WTC11 (cell line): ENCODE measurements around the gene JUND. TPM values are rescaled to one million over a fixed set of nuclear protein-coding genes. Genes with fewer than 3 reads are reported as not detected.

Experiments used
- CREB1 ChIP-seq: sonication (generic); formaldehyde crosslinking; IDR thresholded peaks from 2 replicates; pipeline ENCODE4 v1.8.0; 2023; ENCODE audit warnings: mild to moderate bottlenecking, missing genetic modification reagents
- EMX1 ChIP-seq: fragments of 250-450 bp; sonication (Bioruptor Pico); IDR thresholded peaks from 2 replicates; pipeline ENCODE4 v1.8.0; 2021; ENCODE audit warnings: mild to moderate bottlenecking
- FOXP1 ChIP-seq: sonication (generic); formaldehyde crosslinking; IDR thresholded peaks from 2 replicates; pipeline ENCODE4 v1.8.0; 2022; ENCODE audit warnings: missing genetic modification reagents, mild to moderate bottlenecking, moderate library complexity, borderline replicate concordance
- GTF2I ChIP-seq: fragments of 250-450 bp; sonication (Bioruptor Pico); conservative IDR thresholded peaks from 2 replicates; pipeline ENCODE4 v1.4.0; 2021; ENCODE audit warnings: mild to moderate bottlenecking
- HMGA2 ChIP-seq: fragments of 250-450 bp; sonication (Bioruptor Pico); IDR thresholded peaks from 2 replicates; pipeline ENCODE4 v1.4.0; 2021; ENCODE audit warnings: mild to moderate bottlenecking, moderate library complexity
- IRF2 ChIP-seq: sonication (generic); formaldehyde crosslinking; IDR thresholded peaks from 2 replicates; pipeline ENCODE4 v1.8.0; 2022; ENCODE audit warnings: low read depth, missing genetic modification reagents, borderline replicate concordance
- NFYB ChIP-seq: sonication (generic); formaldehyde crosslinking; conservative IDR thresholded peaks from 2 replicates; pipeline ENCODE4 v1.8.0; 2022; ENCODE audit warnings: low read depth, missing genetic modification reagents
- NR1H2 ChIP-seq: sonication (generic); formaldehyde crosslinking; IDR thresholded peaks from 2 replicates; pipeline ENCODE4 v1.9.0; 2021; ENCODE audit warnings: mild to moderate bottlenecking, moderate library complexity, missing genetic modification reagents
- RELA ChIP-seq: sonication (generic); formaldehyde crosslinking; IDR thresholded peaks from 2 replicates; pipeline ENCODE4 v1.8.1; 2022; ENCODE audit warnings: missing genetic modification reagents, mild to moderate bottlenecking, borderline replicate concordance
- TEAD4 ChIP-seq: sonication (generic); formaldehyde crosslinking; IDR thresholded peaks from 2 replicates; pipeline ENCODE4 v1.8.0; 2022; ENCODE audit warnings: mild to moderate bottlenecking, missing genetic modification reagents
- ZBTB21 ChIP-seq: sonication (generic); formaldehyde crosslinking; IDR thresholded peaks from 2 replicates; pipeline ENCODE4 v1.8.1; 2023; ENCODE audit warnings: mild to moderate bottlenecking, missing genetic modification reagents, borderline replicate concordance
- ZNF232 ChIP-seq: sonication (generic); formaldehyde crosslinking; IDR thresholded peaks from 2 replicates; pipeline ENCODE4 v1.8.0; 2022; ENCODE audit warnings: mild to moderate bottlenecking, missing genetic modification reagents
- ZNF317 ChIP-seq: sonication (generic); formaldehyde crosslinking; IDR thresholded peaks from 2 replicates; pipeline ENCODE4 v1.8.1; 2023; ENCODE audit warnings: low read depth, mild to moderate bottlenecking, moderate library complexity, missing genetic modification reagents, borderline replicate concordance
- ZNF423 ChIP-seq: fragments of 250-450 bp; sonication (Bioruptor Pico); IDR thresholded peaks from 2 replicates; pipeline ENCODE4 v2.1.2; 2022; ENCODE audit warnings: mild to moderate bottlenecking, moderate library complexity
- total RNA-seq: library from RNA; stranded (reverse); gene quantifications from 3 replicates; pipeline ENCODE4 v1.2.3, GENCODE V29; 2021
- TF ChIP-seq, protein P1 (sequence below): sonication (generic); formaldehyde crosslinking; IDR thresholded peaks from 2 replicates; pipeline ENCODE4 v1.8.1; 2023; ENCODE audit warnings: mild to moderate bottlenecking, missing genetic modification reagents, moderate library complexity
- TF ChIP-seq, protein P2 (sequence below): fragments of 250-450 bp; sonication (Bioruptor Pico); IDR thresholded peaks from 2 replicates; pipeline ENCODE4 v1.9.0; 2021; ENCODE audit warnings: moderate library complexity, mild to moderate bottlenecking, inconsistent platforms, borderline replicate concordance
- TF ChIP-seq, protein P3 (sequence below): fragments of 200-600 bp; IDR thresholded peaks from 2 replicates; pipeline ENCODE4 v1.8.0; 2022; ENCODE audit warnings: antibody characterized with exemption
- TF ChIP-seq, protein P4 (sequence below): fragments of 250-450 bp; sonication (Bioruptor Pico); IDR thresholded peaks from 2 replicates; pipeline ENCODE4 v2.1.2; 2022; ENCODE audit warnings: mild to moderate bottlenecking, moderate library complexity
- TF ChIP-seq, protein P5 (sequence below): sonication (generic); formaldehyde crosslinking; IDR thresholded peaks from 2 replicates; pipeline ENCODE4 v1.8.0; 2022; ENCODE audit warnings: mild to moderate bottlenecking, missing genetic modification reagents
- TF ChIP-seq, protein P6 (sequence below): sonication (generic); formaldehyde crosslinking; IDR thresholded peaks from 2 replicates; pipeline ENCODE4 v1.8.0; 2023; ENCODE audit warnings: missing genetic modification reagents
- TF ChIP-seq, protein P7 (sequence below): sonication (generic); formaldehyde crosslinking; IDR thresholded peaks from 2 replicates; pipeline ENCODE4 v1.8.1; 2023; ENCODE audit warnings: mild to moderate bottlenecking, missing genetic modification reagents, borderline replicate concordance
- TF ChIP-seq, protein P8 (sequence below): fragments of 250-450 bp; sonication (Bioruptor Pico); IDR thresholded peaks from 2 replicates; pipeline ENCODE4 v1.9.0; 2021; ENCODE audit warnings: mild to moderate bottlenecking, borderline replicate concordance

JUND gene
- total RNA-seq, 1 experiment from 2014 or later, result 121 TPM

DNA sequence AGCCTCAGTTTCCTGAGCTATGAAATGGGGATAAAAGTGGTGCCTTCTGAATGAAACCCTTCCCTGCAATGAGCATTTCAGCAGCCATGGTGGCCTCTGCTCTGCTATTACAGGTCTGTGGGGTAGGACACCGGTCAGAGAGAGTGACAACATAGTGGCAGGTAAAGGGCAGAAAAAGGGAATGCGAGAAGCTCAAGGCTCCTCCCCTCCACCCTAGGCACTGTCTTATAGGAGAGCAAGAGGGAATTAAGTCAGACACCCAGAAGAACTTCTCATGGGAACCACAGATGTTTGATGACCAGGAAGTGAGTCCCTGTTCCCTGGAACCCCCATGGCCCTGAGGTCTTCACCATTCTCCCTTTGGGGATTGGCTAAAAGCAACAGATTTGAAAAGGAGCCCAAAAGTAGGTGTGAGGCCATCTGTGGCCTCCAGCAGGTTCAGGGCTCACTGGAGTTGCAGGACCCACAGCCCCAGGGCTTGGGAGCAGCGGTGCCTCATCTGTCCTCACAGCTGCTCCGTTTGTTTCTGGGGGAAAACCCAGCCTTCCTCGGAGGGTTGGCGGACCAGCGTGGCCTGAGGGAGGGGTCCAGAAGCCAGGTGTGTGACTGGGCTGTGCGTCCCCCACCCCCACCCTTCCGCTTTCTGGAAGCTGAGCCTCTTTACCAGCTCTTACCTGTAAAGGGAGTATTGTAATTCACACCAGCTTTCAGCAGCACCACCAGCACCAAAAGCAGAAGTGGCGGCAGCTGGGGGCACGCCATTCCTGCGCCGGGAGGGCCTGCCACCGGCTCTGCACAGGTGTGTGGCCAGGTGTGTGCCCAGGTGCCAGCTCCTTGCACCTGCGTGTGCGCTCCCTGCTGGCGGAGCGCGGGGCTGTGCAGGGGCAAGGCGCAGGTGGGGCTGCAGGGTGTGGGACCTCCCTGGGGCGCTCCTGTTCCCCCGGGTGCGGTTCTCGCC, 26.6 kb downstream of the JUND start (continued):
- peak; percentile 59; the same call in 1 of the 2 replicates for TF ChIP-seq FOXP1 (CRISPR knock-in tag)
- TF ChIP-seq RELA (CRISPR knock-in tag), result no peak
- TF ChIP-seq ZNF317 (CRISPR knock-in tag), result no peak
- TF ChIP-seq, protein P1, sequence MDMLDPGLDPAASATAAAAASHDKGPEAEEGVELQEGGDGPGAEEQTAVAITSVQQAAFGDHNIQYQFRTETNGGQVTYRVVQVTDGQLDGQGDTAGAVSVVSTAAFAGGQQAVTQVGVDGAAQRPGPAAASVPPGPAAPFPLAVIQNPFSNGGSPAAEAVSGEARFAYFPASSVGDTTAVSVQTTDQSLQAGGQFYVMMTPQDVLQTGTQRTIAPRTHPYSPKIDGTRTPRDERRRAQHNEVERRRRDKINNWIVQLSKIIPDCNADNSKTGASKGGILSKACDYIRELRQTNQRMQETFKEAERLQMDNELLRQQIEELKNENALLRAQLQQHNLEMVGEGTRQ (CRISPR knock-in tag), result no peak
- TF ChIP-seq ZNF423 (CRISPR knock-in tag), result peak; percentile 69
- TF ChIP-seq, protein P2, sequence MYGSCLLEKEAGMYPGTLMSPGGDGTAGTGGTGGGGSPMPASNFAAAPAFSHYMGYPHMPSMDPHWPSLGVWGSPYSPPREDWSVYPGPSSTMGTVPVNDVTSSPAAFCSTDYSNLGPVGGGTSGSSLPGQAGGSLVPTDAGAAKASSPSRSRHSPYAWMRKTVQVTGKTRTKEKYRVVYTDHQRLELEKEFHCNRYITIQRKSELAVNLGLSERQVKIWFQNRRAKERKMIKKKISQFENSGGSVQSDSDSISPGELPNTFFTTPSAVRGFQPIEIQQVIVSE (CRISPR knock-in tag), result no peak
- TF ChIP-seq GTF2I (CRISPR knock-in tag), result no peak
- no peak for TF ChIP-seq HMGA2 (CRISPR knock-in tag)
- no peak for TF ChIP-seq CREB1 (CRISPR knock-in tag)
- TF ChIP-seq, protein P3, sequence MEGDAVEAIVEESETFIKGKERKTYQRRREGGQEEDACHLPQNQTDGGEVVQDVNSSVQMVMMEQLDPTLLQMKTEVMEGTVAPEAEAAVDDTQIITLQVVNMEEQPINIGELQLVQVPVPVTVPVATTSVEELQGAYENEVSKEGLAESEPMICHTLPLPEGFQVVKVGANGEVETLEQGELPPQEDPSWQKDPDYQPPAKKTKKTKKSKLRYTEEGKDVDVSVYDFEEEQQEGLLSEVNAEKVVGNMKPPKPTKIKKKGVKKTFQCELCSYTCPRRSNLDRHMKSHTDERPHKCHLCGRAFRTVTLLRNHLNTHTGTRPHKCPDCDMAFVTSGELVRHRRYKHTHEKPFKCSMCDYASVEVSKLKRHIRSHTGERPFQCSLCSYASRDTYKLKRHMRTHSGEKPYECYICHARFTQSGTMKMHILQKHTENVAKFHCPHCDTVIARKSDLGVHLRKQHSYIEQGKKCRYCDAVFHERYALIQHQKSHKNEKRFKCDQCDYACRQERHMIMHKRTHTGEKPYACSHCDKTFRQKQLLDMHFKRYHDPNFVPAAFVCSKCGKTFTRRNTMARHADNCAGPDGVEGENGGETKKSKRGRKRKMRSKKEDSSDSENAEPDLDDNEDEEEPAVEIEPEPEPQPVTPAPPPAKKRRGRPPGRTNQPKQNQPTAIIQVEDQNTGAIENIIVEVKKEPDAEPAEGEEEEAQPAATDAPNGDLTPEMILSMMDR, result 0 out of 2 replicates have a peak, but pooled peaks have one; percentile 35
- no peak for TF ChIP-seq ZBTB21 (CRISPR knock-in tag)
- TF ChIP-seq, protein P4, sequence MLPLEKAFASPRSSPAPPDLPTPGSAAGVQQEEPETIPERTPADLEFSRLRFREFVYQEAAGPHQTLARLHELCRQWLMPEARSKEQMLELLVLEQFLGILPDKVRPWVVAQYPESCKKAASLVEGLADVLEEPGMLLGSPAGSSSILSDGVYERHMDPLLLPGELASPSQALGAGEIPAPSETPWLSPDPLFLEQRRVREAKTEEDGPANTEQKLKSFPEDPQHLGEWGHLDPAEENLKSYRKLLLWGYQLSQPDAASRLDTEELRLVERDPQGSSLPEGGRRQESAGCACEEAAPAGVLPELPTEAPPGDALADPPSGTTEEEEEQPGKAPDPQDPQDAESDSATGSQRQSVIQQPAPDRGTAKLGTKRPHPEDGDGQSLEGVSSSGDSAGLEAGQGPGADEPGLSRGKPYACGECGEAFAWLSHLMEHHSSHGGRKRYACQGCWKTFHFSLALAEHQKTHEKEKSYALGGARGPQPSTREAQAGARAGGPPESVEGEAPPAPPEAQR (CRISPR knock-in tag), result no peak
- TF ChIP-seq, protein P5, sequence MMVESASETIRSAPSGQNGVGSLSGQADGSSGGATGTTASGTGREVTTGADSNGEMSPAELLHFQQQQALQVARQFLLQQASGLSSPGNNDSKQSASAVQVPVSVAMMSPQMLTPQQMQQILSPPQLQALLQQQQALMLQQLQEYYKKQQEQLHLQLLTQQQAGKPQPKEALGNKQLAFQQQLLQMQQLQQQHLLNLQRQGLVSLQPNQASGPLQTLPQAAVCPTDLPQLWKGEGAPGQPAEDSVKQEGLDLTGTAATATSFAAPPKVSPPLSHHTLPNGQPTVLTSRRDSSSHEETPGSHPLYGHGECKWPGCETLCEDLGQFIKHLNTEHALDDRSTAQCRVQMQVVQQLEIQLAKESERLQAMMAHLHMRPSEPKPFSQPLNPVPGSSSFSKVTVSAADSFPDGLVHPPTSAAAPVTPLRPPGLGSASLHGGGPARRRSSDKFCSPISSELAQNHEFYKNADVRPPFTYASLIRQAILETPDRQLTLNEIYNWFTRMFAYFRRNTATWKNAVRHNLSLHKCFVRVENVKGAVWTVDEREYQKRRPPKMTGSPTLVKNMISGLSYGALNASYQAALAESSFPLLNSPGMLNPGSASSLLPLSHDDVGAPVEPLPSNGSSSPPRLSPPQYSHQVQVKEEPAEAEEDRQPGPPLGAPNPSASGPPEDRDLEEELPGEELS (CRISPR knock-in tag), result no peak
- TF ChIP-seq, protein P6, sequence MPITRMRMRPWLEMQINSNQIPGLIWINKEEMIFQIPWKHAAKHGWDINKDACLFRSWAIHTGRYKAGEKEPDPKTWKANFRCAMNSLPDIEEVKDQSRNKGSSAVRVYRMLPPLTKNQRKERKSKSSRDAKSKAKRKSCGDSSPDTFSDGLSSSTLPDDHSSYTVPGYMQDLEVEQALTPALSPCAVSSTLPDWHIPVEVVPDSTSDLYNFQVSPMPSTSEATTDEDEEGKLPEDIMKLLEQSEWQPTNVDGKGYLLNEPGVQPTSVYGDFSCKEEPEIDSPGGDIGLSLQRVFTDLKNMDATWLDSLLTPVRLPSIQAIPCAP (CRISPR knock-in tag), result 0 out of 2 replicates have a peak, but pooled peaks have one; percentile 26
- no peak for TF ChIP-seq ZNF232
- no peak for TF ChIP-seq TEAD4
- TF ChIP-seq, protein P7, sequence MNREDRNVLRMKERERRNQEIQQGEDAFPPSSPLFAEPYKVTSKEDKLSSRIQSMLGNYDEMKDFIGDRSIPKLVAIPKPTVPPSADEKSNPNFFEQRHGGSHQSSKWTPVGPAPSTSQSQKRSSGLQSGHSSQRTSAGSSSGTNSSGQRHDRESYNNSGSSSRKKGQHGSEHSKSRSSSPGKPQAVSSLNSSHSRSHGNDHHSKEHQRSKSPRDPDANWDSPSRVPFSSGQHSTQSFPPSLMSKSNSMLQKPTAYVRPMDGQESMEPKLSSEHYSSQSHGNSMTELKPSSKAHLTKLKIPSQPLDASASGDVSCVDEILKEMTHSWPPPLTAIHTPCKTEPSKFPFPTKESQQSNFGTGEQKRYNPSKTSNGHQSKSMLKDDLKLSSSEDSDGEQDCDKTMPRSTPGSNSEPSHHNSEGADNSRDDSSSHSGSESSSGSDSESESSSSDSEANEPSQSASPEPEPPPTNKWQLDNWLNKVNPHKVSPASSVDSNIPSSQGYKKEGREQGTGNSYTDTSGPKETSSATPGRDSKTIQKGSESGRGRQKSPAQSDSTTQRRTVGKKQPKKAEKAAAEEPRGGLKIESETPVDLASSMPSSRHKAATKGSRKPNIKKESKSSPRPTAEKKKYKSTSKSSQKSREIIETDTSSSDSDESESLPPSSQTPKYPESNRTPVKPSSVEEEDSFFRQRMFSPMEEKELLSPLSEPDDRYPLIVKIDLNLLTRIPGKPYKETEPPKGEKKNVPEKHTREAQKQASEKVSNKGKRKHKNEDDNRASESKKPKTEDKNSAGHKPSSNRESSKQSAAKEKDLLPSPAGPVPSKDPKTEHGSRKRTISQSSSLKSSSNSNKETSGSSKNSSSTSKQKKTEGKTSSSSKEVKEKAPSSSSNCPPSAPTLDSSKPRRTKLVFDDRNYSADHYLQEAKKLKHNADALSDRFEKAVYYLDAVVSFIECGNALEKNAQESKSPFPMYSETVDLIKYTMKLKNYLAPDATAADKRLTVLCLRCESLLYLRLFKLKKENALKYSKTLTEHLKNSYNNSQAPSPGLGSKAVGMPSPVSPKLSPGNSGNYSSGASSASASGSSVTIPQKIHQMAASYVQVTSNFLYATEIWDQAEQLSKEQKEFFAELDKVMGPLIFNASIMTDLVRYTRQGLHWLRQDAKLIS (CRISPR knock-in tag), result no peak
- no peak for TF ChIP-seq NFYB (CRISPR knock-in tag)
- TF ChIP-seq, protein P8, sequence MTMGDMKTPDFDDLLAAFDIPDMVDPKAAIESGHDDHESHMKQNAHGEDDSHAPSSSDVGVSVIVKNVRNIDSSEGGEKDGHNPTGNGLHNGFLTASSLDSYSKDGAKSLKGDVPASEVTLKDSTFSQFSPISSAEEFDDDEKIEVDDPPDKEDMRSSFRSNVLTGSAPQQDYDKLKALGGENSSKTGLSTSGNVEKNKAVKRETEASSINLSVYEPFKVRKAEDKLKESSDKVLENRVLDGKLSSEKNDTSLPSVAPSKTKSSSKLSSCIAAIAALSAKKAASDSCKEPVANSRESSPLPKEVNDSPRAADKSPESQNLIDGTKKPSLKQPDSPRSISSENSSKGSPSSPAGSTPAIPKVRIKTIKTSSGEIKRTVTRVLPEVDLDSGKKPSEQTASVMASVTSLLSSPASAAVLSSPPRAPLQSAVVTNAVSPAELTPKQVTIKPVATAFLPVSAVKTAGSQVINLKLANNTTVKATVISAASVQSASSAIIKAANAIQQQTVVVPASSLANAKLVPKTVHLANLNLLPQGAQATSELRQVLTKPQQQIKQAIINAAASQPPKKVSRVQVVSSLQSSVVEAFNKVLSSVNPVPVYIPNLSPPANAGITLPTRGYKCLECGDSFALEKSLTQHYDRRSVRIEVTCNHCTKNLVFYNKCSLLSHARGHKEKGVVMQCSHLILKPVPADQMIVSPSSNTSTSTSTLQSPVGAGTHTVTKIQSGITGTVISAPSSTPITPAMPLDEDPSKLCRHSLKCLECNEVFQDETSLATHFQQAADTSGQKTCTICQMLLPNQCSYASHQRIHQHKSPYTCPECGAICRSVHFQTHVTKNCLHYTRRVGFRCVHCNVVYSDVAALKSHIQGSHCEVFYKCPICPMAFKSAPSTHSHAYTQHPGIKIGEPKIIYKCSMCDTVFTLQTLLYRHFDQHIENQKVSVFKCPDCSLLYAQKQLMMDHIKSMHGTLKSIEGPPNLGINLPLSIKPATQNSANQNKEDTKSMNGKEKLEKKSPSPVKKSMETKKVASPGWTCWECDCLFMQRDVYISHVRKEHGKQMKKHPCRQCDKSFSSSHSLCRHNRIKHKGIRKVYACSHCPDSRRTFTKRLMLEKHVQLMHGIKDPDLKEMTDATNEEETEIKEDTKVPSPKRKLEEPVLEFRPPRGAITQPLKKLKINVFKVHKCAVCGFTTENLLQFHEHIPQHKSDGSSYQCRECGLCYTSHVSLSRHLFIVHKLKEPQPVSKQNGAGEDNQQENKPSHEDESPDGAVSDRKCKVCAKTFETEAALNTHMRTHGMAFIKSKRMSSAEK, result no peak
- TF ChIP-seq IRF2 (CRISPR knock-in tag), result 0 out of 2 replicates have a peak, but pooled peaks have one; percentile 32
- no peak for TF ChIP-seq NR1H2 (CRISPR knock-in tag)
- no peak for TF ChIP-seq EMX1 (CRISPR knock-in tag)
